Esophagus muscularis mucosa (tissue), 4 donors: ENCODE data around the gene FOXO6. TPM values are rescaled to one million over a fixed set of nuclear protein-coding genes. Genes with fewer than 3 reads are reported as not detected.

Experiments
- DNase-seq: peaks from one replicate; pipeline ENCODE4 v3.0.0-alpha.2; 2017; ENCODE audit errors: extremely low spot score
- H3K27ac ChIP-seq, 4 donors: fragments of 200-600 bp; sonication (generic); replicated peaks in 1 of 4; 1 replicate in 3 of 4; 2 replicates in 1 of 4; pipeline ENCODE4 v1.5.1; 2016 to 2019; ENCODE audit warnings: mild to moderate bottlenecking in 1 of 4
- H3K27me3 ChIP-seq, 4 donors: fragments of 200-600 bp; sonication (generic); one replicate each; pipeline versions ENCODE4 v1.5.1 to v1.6.0; 2016 to 2019
- H3K36me3 ChIP-seq, 4 donors: fragments of 200-600 bp; sonication (generic); one replicate each; pipeline ENCODE4 v1.5.1; 2016 to 2019
- H3K4me1 ChIP-seq, 4 donors: fragments of 200-600 bp; sonication (generic); one replicate each; pipeline ENCODE4 v1.5.1; 2016 to 2019
- H3K4me3 ChIP-seq, 4 donors: fragments of 200-600 bp; sonication (generic); 1 replicate in 2 of 4; 2 replicates in 2 of 4; pipeline ENCODE4 v1.5.1; 2016 to 2019; ENCODE audit warnings: mild to moderate bottlenecking in 4 of 4, moderate library complexity in 1 of 4
- H3K9me3 ChIP-seq, 4 donors: fragments of 200-600 bp; sonication (generic); 1 replicate in 3 of 4; 2 replicates in 1 of 4; pipeline ENCODE4 v1.5.1; 2016 to 2019
- EP300 ChIP-seq: sonication (generic); formaldehyde crosslinking; IDR thresholded peaks from one replicate; pipeline ENCODE4 v1.6.1; 2017; ENCODE audit warnings: antibody characterized with exemption
- POLR2A ChIP-seq: fragments of 450-650 bp; IDR thresholded peaks from one replicate; pipeline ENCODE4 v1.6.1; 2017; ENCODE audit warnings: antibody characterized with exemption, moderate library complexity, mild to moderate bottlenecking, low read depth
- POLR2AphosphoS5 ChIP-seq, 2 donors: sonication (generic); formaldehyde crosslinking; IDR thresholded peaks; one replicate each; pipeline ENCODE4 v1.6.1; 2017; ENCODE audit warnings: antibody characterized with exemption in 2 of 2
- WGBS: methylation state at CpG from one replicate; pipeline ENCODE4 v1.1.5; 2018; 5-methylcytosine and 5-hydroxymethylcytosine counted together
- intact Hi-C: fragments of 100-400 bp; cut with DNase I; formaldehyde crosslinking; loops from one replicate; pipeline ENCODE4 v1.15.1; 2023
- total RNA-seq, 4 donors: library from RNA; depleted of rRNA; stranded (reverse); fragments of >200 nt; gene quantifications; one replicate each; pipeline versions ENCODE4 v1.1.0 to v1.2.1, GENCODE V29; 2016
- TF ChIP-seq, protein P1 (sequence below), 3 experiments: fragments of 200-600 bp in 2 of 3; fragments of 450-650 bp in 1 of 3; sonication (generic) in 2 of 3; IDR thresholded peaks; one replicate each; pipeline ENCODE4 v1.5.1; 2017 to 2019; ENCODE audit warnings: antibody characterized with exemption in 3 of 3, mild to moderate bottlenecking in 2 of 3, moderate library complexity in 1 of 3

The FOXO6 gene
- total RNA-seq, 4 donors from 2014 or later, result 0.33 to 1.3 (median 0.53) TPM

DNA sequence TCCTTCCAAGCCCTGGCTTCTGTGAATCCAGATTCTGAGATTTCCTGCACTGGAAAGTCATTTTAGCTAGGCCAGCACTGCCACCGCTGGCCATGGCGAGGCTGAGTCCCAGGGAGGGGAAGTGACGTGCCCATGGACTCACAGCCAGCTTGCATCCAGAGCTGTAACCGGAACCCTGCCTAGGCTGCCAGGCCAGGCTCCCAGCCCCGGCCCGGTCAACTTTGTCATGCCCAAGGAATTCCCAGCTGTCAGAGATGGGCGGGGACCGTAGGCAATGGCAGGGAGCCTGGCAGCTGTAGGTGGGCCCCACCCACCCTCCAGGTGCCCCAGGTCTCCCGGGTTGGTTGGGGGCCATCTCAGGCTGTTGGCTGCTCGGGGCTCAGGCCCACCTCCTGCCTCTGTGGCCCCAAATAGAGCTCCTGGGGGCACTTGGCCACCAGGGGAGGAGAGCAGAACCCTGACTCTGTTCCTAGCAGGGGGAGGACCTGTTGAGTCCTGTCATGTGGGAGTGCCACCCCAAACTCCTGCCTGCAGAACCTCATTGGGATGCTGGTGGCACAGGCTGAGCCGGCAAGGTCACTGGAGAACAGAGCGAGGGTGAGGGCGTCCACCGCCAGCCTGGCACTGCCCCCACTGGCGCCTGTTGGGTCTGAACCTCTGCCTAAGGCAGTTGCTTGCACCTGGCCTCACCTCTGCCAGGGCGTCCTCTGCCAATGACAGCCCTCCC lies 57.8 kb downstream of the FOXO6 start:
- no peak overlapping the region for H3K4me3 ChIP-seq
- no peaks in the 10 kb centered on the region for H3K9me3 ChIP-seq
- intact Hi-C loops, result no loop called here
- TF ChIP-seq POLR2AphosphoS5 (IDR thresholded peaks at IDR 0.05), result peak; percentile 16 to 21
- TF ChIP-seq, protein P1, sequence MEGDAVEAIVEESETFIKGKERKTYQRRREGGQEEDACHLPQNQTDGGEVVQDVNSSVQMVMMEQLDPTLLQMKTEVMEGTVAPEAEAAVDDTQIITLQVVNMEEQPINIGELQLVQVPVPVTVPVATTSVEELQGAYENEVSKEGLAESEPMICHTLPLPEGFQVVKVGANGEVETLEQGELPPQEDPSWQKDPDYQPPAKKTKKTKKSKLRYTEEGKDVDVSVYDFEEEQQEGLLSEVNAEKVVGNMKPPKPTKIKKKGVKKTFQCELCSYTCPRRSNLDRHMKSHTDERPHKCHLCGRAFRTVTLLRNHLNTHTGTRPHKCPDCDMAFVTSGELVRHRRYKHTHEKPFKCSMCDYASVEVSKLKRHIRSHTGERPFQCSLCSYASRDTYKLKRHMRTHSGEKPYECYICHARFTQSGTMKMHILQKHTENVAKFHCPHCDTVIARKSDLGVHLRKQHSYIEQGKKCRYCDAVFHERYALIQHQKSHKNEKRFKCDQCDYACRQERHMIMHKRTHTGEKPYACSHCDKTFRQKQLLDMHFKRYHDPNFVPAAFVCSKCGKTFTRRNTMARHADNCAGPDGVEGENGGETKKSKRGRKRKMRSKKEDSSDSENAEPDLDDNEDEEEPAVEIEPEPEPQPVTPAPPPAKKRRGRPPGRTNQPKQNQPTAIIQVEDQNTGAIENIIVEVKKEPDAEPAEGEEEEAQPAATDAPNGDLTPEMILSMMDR (IDR thresholded peaks at IDR 0.05), result no peak
- H3K27ac ChIP-seq, result peak overlapping the region in 3 of 4 donors; percentile 14 to 27 (median 21)
- no peaks in the 10 kb centered on the region for H3K36me3 ChIP-seq
- peaks cover 11 to 27% (median 14%) of the 10 kb centered on the region in 4 donors for H3K4me1 ChIP-seq
- H3K27me3 ChIP-seq, result peaks cover 0 to 3% (median 0%) of the 10 kb centered on the region in 4 donors
- 66% methylated on average over 15 of the region's 16 CpGs for WGBS
- DNase-seq, result no peak

DNA sequence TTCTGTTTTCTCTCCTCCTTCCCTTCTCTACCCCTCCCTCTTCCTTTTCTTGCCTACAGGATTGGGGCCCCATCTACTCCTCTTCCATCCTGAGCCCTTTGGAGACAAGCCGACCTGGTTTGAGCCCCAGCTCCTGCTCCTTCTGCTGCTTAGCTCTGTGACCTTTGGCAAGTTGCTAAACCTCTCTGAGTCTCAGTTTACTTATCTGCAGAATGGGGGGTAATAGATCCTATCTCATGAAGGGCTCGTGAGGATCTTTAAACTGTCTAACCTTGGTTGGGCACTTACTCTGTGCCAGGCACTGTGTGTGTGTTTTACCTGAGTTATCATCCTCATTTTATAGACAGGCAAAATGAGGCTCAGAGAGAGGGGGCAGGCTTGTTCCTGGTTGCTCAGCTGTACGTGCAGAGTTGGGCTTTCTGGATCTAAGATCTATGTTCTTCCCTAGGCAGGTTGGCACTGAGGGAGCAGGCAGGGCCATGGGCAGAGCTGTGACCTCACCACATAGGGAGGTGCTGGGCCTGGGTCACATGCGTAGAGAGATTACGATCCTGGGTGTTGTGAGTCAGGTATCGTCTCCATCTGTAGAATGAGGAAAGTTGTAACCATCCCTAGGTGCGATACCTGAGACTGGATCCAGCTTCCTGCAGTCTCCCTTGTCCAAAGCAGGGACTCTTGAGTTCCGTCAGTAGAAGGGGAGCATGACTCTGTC lies 58.5 kb downstream of the FOXO6 start:
- 87% methylated on average over 7 of the region's 8 CpGs for WGBS

DNA sequence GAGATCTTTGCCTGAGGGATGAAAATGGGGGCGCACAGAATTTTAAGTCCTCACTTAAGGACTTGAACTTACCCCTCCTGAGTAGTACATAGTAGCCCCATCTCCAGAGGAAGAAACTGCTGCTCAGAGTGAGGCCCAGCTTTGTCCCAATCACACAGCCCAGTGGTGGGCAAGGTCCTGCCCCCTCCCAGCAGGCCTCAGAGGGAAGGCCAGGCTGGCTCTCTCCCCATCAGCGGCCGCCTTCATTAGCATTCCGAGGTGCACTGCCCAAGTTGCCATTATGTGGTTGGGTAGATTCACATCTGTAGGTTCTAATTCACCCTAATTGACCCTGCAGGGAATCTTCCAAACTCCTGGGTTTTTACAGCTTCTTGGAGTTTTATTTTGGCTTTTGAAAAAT lies 59.1 kb downstream of the FOXO6 start:
- no peak overlapping the region for H3K4me3 ChIP-seq
- intact Hi-C loops, result no loop called here
- 90% methylated on average over 2 of the region's 4 CpGs for WGBS
- H3K9me3 ChIP-seq, result no peaks in the 10 kb centered on the region
- H3K36me3 ChIP-seq, result no peaks in the 10 kb centered on the region
- H3K27ac ChIP-seq, result no peak overlapping the region
- peaks cover 11 to 27% (median 14%) of the 10 kb centered on the region in 4 donors for H3K4me1 ChIP-seq
- DNase-seq, result no peak
- H3K27me3 ChIP-seq, result peaks cover 0 to 3% (median 0%) of the 10 kb centered on the region in 4 donors
- no peak for TF ChIP-seq POLR2A
- TF ChIP-seq POLR2AphosphoS5 (IDR thresholded peaks at IDR 0.05), result no peak
- no peak for TF ChIP-seq EP300
- TF ChIP-seq, protein P1 (IDR thresholded peaks at IDR 0.05), result no peak

More for the DNA sequence above, 58.5 kb downstream of the FOXO6 start:
- intact Hi-C loops, result no loop called here
- TF ChIP-seq POLR2AphosphoS5 (IDR thresholded peaks at IDR 0.05) (no peak), EP300 (no peak), POLR2A (no peak)
- TF ChIP-seq, protein P1 (IDR thresholded peaks at IDR 0.05), result no peak
- Histone ChIP-seq H3K36me3 (no peaks in the 10 kb centered on the region), H3K27me3 (peaks cover 0 to 3% (median 0%) of the 10 kb centered on the region in 4 donors), H3K9me3 (no peaks in the 10 kb centered on the region), H3K4me1 (peaks cover 11 to 27% (median 14%) of the 10 kb centered on the region in 4 donors), H3K27ac (no peak overlapping the region), H3K4me3 (no peak overlapping the region)
- no peak for DNase-seq

DNA sequence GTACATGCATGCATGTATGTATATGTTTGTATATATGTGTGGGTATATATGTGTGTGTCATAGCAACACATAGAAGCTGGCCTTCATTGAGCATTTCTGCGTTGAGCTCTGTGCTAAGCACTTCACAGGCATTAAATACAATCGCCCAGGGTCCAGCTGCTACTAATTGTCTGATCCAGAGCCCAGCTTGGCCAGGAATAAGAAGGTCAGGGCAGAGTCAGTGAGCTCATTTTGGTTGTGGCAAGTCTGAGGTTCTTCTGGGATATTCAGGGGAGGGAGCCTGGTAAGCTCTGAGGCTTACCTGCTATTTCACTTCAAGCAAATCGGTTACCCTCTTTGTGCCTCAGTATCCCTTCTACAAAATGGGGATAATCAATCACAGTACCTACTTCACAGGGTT lies 59.6 kb downstream of the FOXO6 start:
- 85% methylated on average over 3 of the region's 3 CpGs for WGBS
- no peak overlapping the region for H3K27ac ChIP-seq
- no peak for DNase-seq
- peaks cover 11 to 27% (median 14%) of the 10 kb centered on the region in 4 donors for H3K4me1 ChIP-seq
- H3K36me3 ChIP-seq, result no peaks in the 10 kb centered on the region
- H3K9me3 ChIP-seq, result no peaks in the 10 kb centered on the region
- intact Hi-C loops, result no loop called here
- no peak for TF ChIP-seq EP300
- no peak for TF ChIP-seq POLR2A
- no peak for TF ChIP-seq POLR2AphosphoS5 (IDR thresholded peaks at IDR 0.05)
- TF ChIP-seq, protein P1 (IDR thresholded peaks at IDR 0.05), result no peak
- H3K4me3 ChIP-seq, result no peak overlapping the region
- peaks cover 0 to 3% (median 0%) of the 10 kb centered on the region in 4 donors for H3K27me3 ChIP-seq
